ENCODE results near the gene KRTAP3-3. TPM values are rescaled to one million over a fixed set of nuclear protein-coding genes. Genes with fewer than 3 reads are reported as not detected.

KRTAP3-3 gene
- total RNA-seq, 1 donor from 2014 or later = not detected

DNA sequence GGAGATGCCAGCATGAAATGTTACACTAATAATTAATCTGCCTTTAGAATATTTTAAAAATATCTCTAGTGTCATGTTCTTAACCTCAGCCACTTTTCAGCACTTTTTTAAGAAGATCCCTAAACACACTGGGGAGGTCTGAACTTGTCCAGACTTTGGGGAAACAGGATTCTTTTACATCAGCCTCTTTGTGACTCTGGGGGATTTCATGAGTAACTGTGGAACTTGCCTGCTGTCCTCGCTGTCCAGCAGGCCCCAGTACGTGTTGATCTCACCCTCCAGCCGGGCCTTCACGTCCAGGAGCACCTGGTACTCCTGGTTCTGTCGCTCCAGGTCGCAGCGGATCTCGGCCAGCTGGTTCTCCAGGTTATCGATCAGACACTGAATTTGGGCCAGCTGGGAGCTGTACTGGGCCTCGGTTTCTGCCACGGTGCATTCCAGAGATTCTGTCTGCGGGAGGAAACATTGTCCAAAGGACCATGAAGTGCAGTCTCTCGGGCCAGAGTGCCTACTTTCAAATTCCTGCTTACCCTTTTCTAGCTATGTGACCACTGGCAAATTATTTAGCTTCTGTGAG, 15.3 kb downstream of the KRTAP3-3 start:
- intact Hi-C loops (cut with DNase I) = no loop called here
- Histone ChIP-seq H3K9me3 (no peaks in the 10 kb centered on the region), H3K36me3 (no peaks in the 10 kb centered on the region), H3K4me1 (no peaks in the 10 kb centered on the region), H3K27ac (no peak overlapping the region), H3K27me3 (no peaks in the 10 kb centered on the region), H3K4me3 (no peak overlapping the region)
- TF ChIP-seq CTCF (IDR thresholded peaks at IDR 0.05) (no peak), POLR2AphosphoS5 (IDR thresholded peaks at IDR 0.05; ENCODE audit: insufficient read depth in 1 of 2, low read depth in 1 of 2) (no peak), POLR2A (IDR thresholded peaks at IDR 0.05) (no peak)
- DNase-seq (ENCODE audit: extremely low spot score in 2 of 2) = no peak

- intact Hi-C loops (cut with DNase I) = no loop called here
- no peak overlapping the region for H3K27ac ChIP-seq
- TF ChIP-seq POLR2AphosphoS5 (IDR thresholded peaks at IDR 0.05; ENCODE audit: insufficient read depth in 1 of 2, low read depth in 1 of 2) (no peak), POLR2A (IDR thresholded peaks at IDR 0.05) (no peak), CTCF (IDR thresholded peaks at IDR 0.05) (no peak)
- no peaks in the 10 kb centered on the region for H3K27me3 ChIP-seq
- no peak for DNase-seq (ENCODE audit: extremely low spot score in 2 of 2)
- no peaks in the 10 kb centered on the region for H3K9me3 ChIP-seq
- no peaks in the 10 kb centered on the region for H3K4me1 ChIP-seq
- no peak overlapping the region for H3K4me3 ChIP-seq
- no peaks in the 10 kb centered on the region for H3K36me3 ChIP-seq
These were observed 18.4 kb downstream of the KRTAP3-3 start for GRCh38 chr17:40975516-40975915.

GRCh38 chr17:40974366-40974765, 19.6 kb downstream of the KRTAP3-3 start:
- intact Hi-C loops (cut with DNase I) = no loop called here
- Histone ChIP-seq H3K9me3 (no peaks in the 10 kb centered on the region), H3K36me3 (no peaks in the 10 kb centered on the region), H3K4me3 (no peak overlapping the region), H3K27me3 (no peaks in the 10 kb centered on the region), H3K27ac (no peak overlapping the region), H3K4me1 (no peaks in the 10 kb centered on the region)
- no peak for DNase-seq (ENCODE audit: extremely low spot score in 2 of 2)
- TF ChIP-seq POLR2AphosphoS5 (IDR thresholded peaks at IDR 0.05; ENCODE audit: insufficient read depth in 1 of 2, low read depth in 1 of 2) (no peak), CTCF (IDR thresholded peaks at IDR 0.05) (no peak), POLR2A (IDR thresholded peaks at IDR 0.05) (no peak)

- Histone ChIP-seq H3K9me3 (no peaks in the 10 kb centered on the region), H3K27ac (no peak overlapping the region), H3K4me1 (no peaks in the 10 kb centered on the region), H3K4me3 (no peak overlapping the region), H3K27me3 (no peaks in the 10 kb centered on the region), H3K36me3 (no peaks in the 10 kb centered on the region)
- TF ChIP-seq POLR2A (IDR thresholded peaks at IDR 0.05) (no peak), POLR2AphosphoS5 (IDR thresholded peaks at IDR 0.05; ENCODE audit: insufficient read depth in 1 of 2, low read depth in 1 of 2) (no peak), CTCF (IDR thresholded peaks at IDR 0.05) (no peak)
- intact Hi-C loops (cut with DNase I) = no loop called here
- DNase-seq (ENCODE audit: extremely low spot score in 2 of 2) = no peak
These were observed 26.4 kb downstream of the KRTAP3-3 start for GRCh38 chr17:40967582-40967981.

DNA sequence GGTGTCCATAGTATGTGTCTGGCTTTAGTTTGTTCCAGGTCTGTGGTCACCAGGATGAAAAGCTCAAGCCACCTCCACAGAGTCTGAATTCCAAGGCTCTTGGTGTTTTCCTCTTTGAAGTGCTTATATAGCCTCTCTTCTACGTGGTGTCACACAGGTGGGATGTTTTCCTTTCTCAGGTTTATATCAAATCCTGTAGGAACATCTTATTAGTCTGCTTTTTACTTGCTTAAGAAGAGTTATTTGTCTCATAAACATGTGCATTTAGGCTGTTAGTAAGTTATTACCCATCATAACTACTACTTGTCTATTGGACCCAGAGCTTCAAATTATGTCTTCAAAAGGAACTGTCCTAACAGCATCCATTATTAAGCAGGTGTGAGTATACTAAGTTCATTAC, 27.1 kb downstream of the KRTAP3-3 start, which contains the start of gene KRT39:
TSS of gene KRT39 (minus strand) at position 101 of the 400 bp plus-strand sequence. CDS start at position 9, 92 bp downstream.
- TF ChIP-seq CTCF (IDR thresholded peaks at IDR 0.05) = no peak
- no peak for TF ChIP-seq POLR2A (IDR thresholded peaks at IDR 0.05)
- no peak for TF ChIP-seq POLR2AphosphoS5 (IDR thresholded peaks at IDR 0.05; ENCODE audit: insufficient read depth in 1 of 2, low read depth in 1 of 2)
- peaks cover 5% of the 10 kb centered on the region for H3K4me1 ChIP-seq

More for the DNA sequence above, 27.1 kb downstream of the KRTAP3-3 start, which contains the start of gene KRT39:
- Histone ChIP-seq H3K36me3 (no peaks in the 10 kb centered on the region), H3K27me3 (no peaks in the 10 kb centered on the region), H3K9me3 (no peaks in the 10 kb centered on the region), H3K27ac (no peak within 1 kb of the TSS), H3K4me3 (no peak within 1 kb of the TSS)
- no peak for DNase-seq (ENCODE audit: extremely low spot score in 2 of 2)
- intact Hi-C loops (cut with DNase I) = no loop called here
